Muscle of arm (tissue), 12 donors: ENCODE measurements around the gene ATF2. TPM values are rescaled to one million over a fixed set of nuclear protein-coding genes. Genes with fewer than 3 reads are reported as not detected.
"Not testable (repeated sequence)": the region's sequence is repeated elsewhere in the genome, so short reads cannot be mapped to it uniquely, and the experiment has no call there.

Source experiments
- DNase-seq: peaks from one replicate; pipeline ENCODE4 v3.0.0-alpha.2; 2013
- polyA plus RNA-seq, 12 donors: library from polyadenylated mRNA; unstranded; fragments of 120-200 nt; gene quantifications; one replicate each; pipeline ENCODE4 v1.2.1, GENCODE V29; 2013; ENCODE audit not compliant: insufficient read length in 12 of 12

The ATF2 gene
- polyA plus RNA-seq, 12 donors = 31.9 to 51.3 (median 37.2) TPM; not detected in 1

DNA sequence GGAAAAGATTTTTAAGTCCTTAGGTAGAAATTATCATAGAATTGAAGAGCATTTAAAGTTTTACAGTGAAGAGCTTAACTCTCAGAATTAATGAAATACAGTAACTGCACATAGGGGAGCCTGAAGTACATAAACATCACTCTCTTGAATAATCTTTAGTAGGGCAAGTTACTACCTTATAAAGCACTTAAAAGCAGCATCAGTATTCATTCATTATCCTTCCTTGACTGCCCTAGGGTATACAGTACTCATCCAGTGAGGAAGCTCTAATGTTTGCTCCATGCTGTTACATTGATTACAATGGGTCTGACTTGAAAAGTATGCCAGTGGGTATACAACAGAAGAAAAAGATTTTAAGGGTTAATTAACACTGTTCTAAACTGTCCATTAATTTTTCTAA, 66.5 kb downstream of the ATF2 start:
- no peak for DNase-seq

DNA sequence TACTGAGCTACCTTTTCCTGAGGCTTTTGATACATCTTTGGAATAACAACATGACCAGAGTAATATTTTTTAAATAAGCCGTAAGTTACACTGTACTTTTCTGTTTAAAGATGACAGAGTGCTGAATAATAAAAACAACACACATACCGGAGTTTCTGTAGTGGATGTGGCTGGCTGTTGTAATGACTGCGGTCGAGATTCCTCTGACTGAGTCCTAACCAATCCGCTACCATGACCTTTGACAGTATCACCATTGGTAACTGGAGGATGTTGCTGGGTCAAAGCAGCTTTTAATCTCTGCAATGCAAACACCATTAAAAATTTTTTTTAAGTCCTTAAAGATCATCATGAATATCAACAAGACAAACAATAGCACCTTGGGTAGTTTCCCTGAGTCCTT, 70.7 kb downstream of the ATF2 start:
- no peak for DNase-seq

DNA sequence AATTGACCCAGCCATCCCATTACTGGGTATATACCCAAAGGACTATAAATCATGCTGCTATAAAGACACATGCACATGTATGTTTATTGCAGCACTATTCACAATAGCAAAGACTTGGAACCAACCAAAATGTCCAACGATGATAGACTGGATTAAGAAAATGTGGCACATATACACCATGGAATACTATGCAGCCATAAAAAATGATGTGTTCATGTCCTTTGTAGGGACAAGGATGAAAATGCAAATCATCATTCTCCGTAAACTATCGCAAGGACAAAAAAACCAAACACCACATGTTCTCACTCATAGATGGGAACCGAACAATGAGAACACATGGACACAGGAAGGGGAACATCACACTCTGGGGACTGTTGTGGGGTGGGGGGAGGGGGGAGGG, 83.9 kb downstream of the ATF2 start:
- DNase-seq = not testable (repeated sequence)

DNA sequence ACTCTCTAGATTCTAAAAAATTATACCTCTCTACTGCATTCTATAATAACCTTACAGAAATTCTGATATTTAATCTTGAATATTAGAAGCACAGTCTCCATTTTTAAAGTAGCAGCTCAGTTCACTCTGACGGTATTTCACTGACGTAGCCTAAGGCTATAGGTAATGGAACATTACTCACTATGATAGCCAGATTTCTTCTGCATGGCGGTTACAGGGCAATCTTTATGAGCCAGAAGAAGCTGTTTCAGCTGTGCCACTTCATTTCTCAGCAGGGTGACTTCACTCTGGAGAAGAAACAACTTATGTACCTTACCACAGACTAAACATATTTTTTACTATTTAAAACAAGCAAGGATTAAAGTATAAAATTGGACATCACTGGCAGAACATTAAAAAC, 87.5 kb downstream of the ATF2 start:
- DNase-seq = no peak

DNA sequence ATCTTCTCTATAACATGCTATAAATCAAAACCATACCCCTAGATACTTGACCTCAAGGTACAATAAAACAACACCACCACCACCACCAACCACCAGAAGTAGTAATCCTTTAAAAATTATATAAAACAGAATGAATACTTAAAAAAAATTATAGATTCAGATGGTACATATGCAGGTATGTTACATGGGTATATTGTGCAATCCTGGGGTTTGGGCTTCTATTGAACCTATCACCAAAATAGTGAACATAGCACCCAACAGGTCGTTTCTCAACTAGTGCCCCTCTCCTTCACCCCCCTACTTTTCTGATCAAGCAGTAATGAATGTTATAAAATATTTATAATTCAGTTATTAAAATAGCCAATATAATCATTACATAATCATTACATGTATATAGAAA, 91.7 kb downstream of the ATF2 start:
- no peak for DNase-seq

DNA sequence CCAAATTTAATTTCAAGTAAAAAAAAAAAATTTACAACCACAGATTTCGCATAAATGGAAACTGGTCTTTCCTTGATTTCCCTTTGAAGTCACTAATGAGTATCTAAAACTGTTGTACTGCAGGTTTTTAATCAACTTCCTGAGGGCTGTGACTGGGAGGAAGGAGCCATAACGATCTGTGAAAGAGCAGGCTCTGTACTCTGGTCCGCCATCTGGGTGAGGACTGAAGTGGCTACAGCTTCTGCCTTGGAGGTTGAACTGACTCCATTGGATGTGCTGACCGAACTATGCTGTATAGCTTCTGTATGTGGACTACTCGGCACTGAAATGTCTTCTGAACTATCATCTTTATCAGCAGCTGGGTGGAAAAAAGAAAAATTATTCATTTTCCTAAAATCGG, 93.5 kb downstream of the ATF2 start:
- DNase-seq = no peak

DNA sequence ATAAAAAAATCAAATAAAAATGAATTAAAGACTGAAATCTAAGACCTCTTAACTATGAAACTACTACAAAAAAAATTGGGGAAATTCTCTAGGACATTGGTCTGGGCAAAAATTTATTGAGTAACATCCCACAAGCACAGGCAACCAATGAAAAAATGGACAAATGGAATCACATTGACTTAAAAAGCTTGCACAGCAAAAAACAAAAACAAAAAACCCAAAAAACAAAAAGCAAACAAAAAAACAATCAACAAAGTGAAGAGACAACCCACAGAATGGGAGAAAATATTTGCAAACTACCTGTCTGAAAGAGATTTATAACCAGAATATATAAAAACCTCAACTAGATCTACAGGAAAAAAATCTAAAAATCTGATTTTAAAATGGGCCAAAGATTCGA, 99.5 kb downstream of the ATF2 start:
- DNase-seq = no peak

DNA sequence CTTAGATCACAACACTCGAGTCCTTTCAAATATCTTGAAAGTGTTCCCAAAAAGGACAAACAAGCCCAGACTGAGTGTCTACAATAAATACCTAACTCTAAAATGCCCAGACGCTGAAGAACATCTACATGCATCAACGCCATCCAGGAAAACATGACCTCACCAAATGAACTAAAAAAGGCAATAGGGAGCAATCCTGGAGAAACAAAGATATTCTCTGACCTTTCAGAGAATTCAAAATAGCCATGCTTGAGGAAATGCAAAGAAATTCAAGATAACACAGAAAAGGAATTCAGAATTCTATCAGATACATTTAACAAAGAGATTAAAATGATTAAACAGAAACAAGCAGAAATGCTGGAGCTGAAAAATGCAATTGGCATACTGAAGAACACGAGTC, 101.6 kb downstream of the ATF2 start:
- DNase-seq = no peak

DNA sequence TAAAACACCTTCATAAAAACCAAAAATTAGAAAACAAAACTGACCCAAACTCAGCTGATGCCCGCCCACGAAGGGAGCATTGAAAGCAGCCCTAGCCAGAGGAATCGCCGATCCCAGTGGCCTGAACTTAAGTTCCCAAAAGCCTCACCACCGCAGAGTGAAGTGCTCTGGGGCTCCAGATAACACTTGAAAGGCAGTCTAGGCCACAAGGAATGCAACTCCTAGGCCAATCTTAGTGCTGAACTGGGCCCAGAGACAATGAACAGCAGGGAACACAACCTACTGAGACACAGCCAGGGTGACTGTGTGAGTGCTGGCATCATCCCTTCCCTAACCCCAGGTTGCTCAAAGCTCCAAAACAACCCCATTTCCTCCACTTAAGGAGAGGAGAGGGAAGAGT, 103.2 kb downstream of the ATF2 start:
- DNase-seq = no peak

DNA sequence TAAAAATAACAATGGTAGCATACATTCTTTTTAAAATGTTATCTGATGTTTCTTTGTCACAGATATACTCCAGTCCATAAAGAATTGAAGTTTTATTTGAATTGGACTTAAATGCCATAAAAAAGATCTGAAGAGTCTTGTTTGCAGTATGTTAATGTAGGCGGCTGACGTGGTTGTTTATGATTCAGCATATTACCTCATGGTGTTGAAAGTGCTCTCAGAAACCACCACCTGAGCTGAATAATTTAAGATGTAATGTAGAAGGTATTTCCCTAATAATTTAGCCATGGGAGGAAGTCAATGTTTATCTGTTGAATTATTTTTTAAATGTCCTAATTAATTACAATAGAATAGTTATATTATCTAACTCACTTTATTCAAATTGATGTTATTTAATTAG, 104.3 kb downstream of the ATF2 start:
- no peak for DNase-seq

DNA sequence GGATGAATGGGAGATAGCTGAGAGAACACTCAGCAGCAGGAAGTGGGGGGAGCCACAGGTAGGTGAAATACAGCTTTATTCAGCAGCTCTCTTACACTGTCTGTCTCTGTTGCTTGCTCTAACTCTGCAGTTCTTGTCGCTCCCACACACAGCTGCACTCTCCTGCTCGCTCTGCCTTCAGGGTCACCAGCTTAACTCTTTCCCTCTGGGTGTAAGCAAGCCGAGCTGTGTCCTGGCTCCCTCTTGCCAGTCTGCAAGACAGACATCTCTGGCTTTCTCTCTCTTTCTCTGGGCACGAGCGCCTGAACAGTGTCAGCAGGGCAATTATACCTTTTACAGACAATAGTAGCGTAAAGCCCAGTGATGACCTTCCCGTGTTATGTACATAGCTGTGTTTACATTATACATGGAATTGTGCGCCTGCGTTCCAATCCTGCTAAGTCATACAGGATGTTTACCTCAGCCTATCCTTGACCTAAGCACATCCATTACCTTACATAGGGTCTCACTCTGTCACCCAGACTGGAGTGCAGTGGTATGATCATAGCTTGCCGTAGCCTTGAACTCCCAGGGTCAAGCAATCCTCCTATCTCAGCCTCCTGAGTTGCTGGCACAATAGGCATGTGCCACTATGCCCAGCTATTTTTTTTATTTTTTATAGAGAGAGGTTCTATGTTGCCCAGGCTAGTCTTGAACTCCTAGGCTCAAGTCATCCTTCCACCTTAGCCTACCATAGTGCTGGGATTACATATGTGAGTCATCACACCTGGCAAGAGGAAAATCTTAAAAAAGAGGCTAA, 105.0 kb downstream of the ATF2 start:
- DNase-seq = no peak

DNA sequence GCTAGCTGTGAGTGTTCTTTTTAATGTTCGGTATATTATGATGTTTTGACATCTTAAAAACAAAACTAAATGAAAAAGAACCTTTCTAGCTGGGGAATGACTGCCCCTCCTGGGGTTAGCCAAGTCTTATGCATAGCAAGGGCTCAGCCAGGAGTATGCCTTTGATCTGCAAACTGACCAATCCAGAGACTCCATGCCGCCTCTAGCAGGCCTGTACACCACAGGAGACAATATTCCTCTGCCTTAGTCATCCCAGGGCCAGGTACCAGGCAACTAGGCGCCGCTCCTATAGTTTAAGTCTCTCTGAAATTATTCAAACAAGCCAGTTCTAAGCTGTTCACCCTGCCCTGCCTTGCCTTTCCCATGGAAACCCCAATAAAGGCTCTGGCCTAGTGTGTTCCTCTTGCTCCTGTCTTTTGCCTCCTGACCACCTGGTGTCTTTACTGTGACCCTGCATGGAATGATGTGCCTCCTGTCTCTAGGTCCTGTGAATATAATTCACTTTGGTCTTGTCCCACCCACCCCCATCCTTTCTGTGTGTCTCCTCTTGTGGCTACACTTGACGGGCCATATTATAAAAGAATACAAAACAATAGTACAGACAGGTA, 110.8 kb downstream of the ATF2 start:
- no peak for DNase-seq

DNA sequence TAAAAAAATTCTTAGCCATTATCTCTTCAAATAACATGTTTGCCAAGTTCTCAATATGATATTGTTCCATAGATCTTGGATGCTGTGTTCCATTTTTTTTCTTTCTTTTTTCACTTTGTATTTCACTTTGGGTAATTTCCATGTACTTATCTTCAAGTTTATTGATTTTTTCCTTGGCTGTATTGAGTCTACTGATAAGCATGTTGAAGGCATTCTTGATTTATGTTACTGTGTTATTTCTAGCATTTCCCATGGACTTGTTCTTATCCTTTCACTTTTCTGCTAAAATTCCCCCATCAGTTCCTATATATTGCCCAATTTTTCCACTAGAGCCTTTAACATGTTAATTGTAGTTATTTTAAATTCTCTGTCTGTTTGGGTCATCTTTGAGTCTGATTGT, 112.0 kb downstream of the ATF2 start:
- no peak for DNase-seq

DNA sequence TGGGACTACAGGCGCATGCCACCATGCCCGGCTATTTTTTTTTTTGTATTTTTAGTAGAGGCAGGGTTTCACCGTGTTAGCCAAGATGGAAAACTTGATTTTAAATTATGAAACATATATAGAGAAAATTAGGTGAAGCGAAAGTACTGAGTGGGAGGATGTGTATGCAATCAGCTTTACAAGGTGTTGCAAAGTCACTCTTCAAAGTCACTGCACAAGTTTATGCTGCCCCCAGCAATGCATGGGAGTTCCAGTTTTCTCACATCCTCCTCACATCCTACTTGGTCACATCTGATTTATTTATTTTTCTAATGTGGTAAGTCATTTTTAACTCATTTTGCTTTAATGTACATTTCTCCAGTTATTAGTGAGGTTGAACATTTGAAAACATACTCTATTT, 113.7 kb downstream of the ATF2 start:
- DNase-seq = no peak

DNA sequence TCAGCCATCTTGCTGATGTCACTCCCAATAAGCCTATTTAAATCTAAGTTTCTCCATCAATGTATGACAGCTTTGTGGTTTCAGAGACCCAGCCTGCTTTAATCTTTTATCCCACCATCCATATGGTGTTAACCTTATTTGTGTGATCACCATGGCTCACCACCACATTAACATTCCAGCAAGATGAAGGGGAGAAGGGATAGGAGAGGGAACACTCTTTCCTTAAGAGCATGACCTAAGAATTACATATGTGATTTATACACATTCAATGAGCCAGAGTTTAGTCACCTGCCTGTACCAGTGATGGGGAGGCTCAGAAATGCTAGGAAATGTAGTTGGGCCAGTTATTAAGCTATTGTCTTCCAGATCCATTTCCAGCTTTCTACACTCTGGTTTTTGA, 118.3 kb downstream of the ATF2 start:
- no peak for DNase-seq

DNA sequence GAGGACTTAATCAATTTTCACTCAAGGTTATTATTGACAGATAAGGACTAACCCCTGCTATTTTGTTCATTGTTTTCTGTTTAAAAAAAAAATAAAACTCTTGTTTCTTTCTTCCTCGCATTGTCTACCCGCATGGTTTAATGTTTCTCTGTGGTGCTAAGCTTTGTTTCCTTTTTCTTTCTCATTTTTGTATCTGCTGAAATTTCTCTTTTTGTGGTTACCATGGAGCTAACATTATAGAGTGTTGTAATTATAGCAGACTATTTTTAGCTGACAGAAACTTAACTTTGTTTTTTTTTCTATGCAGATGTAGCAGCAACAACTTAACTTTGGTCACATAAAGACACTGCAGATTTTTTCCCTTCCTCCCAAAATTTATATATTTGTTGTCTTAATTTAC, 119.7 kb downstream of the ATF2 start:
- no peak for DNase-seq

DNA sequence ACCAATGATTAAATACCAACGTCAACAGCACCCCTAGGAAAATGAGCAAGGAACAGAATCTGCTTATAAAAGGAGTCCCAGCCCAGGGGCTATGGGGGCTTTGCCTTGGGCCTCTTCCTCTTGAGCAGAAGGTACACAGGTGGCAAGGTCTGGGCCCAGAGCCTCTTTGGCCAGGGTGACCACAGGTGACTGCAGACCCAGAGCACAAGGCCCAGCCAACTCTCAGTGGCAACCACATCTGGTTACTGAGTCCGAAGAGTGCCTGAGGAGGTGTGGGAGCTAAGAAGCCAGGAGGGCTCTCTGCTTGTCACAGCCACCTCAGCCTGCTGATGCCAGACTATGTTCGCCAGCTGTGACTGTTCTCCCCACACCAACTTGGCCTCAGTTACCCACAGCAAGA, 128.5 kb downstream of the ATF2 start:
- DNase-seq = no peak

DNA sequence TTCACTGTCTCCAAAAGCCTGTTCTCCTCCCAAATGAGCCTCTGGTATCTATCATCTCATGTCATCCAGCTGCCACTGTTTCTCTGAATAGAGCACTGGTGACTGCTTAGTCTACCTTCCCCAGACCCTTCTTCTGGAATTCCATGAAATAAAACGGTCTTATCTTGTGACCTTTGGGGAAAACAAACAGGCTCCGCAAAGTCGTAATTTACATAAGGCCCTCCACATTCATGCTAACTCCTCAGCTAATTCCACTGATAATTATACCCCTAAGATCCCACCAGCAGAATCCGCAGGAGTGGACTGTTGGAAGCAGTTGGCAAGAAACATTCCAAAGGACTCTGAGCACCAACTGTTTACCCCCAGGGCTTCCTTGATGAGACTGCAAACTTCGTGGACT, 129.0 kb downstream of the ATF2 start:
- no peak for DNase-seq

DNA sequence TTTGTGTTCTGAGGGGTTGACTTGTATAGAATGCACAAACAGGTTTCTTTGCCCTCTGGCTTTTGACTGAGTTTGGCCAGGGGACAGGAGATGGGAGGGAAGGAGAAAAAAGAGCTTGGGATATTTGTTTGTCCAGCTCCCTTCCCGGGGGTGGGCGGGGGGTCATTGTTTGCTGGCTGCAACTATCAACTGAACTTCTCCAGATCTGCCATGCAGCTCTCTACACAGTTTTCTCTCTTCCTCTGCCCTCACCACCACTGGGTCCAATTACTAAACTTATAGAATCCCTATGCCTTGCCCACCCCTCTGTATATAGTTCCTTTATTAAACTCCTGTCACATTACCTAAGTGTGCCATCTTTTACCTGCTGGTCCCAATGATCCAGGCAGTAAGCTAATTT, 130.1 kb downstream of the ATF2 start:
- no peak for DNase-seq

DNA sequence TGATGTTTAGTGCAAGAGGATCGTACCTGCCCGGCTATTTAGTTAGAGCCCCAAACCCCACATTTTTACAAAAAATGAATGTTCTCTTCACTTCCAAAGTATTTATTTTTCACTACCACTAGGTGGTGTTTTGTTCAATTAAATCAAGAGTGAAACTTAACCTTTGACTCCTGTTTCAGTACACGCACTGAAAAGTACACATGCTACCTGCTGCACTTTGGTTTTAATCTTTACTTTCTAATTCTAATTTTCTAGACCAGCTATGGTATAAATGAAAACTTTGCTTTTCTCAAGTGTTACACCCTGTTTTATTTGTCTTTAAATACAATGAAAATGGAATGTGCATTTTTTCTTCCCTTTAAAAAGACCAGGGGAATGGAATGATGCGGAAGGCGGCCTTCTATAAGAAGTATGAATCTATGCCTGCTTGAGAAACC, 131.4 kb downstream of the ATF2 start:
- DNase-seq = no peak

DNA sequence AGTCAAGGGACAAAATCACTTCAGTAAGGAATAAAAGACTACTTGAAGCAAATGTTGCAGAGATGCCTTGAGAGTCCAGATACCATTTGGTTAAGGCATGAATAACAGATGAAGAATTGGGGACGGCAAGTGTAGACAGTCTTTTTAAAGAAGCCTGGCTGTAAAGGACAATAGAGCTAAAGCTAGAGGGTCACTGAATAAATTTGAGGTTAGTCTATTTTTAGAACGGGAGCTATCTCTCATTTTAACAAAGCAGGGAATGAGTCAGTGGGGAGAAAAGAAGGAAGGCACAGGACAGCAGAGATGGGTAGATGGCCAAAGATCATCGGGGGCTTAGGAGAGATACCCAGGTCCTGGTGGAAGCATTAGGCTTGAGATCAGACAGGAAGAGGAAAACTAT, 132.2 kb downstream of the ATF2 start:
- no peak for DNase-seq

DNA sequence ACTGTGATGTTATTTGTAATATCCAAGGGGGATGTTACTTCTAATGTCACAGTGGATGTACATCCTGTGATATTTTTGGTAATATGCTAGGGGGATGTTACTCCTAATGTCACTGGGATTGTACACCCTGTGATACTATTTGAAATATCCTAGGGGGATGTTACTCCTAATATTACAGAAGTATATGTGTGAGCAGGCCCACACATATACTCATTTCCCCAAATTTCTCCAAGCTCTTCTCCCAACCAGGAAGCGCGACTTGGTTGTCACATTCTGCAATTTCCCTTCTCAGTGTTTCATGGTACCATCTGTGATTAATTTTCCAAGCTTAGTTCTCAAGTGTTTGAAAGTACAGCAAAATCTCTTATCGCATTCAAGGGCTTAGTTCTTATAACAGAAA, 133.3 kb downstream of the ATF2 start:
- DNase-seq = no peak

DNA sequence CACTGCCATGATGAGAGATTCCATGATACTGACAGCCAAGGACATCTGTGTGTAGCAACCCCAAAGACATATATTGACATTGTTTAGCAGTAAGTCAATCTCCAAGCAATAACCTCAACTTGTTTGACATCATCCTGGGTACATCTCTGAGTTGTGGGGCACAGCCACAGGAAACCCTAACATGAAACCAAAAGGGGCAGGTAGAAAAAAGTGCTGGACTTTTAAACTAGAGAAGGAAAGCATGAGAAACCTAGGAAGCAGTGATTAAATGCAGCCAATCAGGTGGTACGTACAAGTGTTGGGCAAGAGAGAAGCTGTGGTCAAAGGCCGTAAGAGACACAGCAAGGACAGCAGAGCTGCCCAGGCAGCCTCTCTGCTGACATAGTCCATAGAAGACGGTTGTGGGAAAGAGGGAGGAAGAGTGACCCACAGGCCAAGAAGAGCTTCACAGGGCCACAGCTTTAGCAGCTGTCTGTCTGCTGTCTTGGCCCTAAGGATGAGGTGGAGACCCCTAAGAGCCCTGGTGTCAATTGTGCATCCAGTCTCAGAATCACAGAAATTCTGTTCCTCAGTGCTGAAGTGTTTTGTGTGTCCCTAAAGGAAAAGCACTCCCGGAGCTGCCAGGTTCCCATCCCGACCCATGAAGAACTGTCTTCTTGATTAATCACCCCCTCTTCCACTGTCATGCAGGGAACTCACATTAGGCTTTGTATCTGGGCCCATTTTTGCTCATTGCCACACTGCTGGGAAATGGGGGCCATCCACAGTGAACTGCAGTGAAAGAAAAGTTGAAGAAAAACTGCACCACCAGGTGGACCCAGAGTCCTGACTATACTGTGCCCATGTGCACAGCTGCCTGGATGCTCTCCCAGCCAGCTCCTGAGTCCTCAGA, 137.4 kb downstream of the ATF2 start:
- DNase-seq = no peak
